ENCODE measurements around the gene CCNA1.

Gene CCNA1

DNA sequence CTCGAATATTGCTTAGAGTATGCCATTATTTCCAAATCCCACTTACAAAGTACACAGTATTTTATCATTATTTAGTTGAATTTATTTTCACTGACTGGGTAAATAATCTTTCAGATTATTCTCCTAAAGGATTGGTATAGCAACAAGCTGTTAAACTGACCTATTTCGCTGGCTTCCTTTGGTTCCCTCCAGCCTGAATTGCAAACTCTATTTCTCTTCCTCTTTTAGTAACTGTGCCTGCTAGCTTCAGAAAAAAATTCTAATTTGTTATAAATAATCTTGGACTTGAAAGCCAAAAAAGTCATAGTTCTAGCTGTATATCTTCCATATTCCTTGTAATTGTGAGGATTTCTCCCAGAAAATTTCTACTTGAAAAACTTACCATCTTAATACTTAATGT lies 15.0 kb upstream of the CCNA1 start:
- no peak overlapping the region for H3K27ac ChIP-seq
- TF ChIP-seq, protein P1, sequence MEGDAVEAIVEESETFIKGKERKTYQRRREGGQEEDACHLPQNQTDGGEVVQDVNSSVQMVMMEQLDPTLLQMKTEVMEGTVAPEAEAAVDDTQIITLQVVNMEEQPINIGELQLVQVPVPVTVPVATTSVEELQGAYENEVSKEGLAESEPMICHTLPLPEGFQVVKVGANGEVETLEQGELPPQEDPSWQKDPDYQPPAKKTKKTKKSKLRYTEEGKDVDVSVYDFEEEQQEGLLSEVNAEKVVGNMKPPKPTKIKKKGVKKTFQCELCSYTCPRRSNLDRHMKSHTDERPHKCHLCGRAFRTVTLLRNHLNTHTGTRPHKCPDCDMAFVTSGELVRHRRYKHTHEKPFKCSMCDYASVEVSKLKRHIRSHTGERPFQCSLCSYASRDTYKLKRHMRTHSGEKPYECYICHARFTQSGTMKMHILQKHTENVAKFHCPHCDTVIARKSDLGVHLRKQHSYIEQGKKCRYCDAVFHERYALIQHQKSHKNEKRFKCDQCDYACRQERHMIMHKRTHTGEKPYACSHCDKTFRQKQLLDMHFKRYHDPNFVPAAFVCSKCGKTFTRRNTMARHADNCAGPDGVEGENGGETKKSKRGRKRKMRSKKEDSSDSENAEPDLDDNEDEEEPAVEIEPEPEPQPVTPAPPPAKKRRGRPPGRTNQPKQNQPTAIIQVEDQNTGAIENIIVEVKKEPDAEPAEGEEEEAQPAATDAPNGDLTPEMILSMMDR (conservative IDR thresholded peaks at IDR 0.05): no peak
- TF ChIP-seq ZFX (IDR thresholded peaks at IDR 0.05): no peak

DNA sequence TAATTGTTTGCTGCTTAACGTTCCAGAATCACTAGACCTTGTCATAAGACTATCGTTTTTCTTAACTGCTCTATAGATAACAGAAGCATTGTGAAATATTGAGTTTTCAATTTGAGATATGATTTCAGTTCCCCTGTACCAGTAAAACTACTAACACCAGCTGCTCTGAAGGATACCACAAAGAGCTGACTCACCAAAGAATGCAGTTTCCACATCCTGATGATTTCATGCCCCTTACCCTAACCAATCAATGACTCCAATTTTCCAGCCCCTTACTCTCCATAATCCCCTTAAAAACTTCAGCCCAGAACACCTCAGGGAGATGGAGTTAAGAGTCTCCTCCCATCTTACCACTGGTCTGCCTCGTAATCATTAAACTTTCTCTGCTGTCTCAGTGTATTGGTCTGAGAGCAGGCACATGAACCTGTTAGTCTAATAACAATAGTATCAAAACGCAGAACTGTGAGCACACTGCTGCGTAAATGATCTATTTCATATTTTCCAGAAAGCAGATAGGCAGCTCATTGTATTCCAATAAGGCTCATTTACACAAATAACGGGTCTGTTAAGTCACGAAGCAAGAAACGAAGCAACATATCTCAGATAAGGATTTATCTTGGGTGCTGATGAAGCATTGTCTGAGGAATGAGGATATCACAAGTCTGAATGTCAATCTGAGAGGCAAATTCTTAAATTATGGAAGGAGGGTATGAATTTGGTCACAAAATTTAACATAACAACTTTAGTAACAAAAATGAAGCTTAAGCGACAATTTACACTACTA lies 14.1 kb upstream of the CCNA1 start:
- H3K27ac ChIP-seq: no peak overlapping the region
- TF ChIP-seq, protein P1 (conservative IDR thresholded peaks at IDR 0.05): no peak
- TF ChIP-seq ZFX (IDR thresholded peaks at IDR 0.05): no peak

DNA sequence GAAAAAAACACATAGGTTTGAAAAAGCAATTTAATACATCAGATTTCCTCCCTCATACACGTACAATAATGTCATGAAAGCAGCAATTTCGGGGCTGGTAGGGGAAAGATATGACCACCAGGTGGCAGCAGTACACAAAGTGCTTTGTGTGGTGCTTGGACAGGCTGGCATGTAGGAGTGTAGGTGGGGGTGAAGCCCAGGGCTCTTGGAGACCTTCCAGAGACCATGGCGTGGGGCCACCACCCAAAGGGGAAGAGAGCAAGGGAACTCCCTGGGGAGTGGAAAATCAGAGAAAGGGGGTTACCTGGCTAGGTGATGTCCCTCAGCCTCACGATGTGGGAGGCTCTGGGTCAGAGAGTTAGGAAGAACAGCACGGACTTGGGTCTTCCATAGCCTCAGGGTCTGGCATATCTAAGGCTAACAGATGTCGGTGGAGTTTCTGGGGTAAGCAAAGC lies 11.8 kb upstream of the CCNA1 start:
- H3K27ac ChIP-seq: no peak overlapping the region
- TF ChIP-seq, protein P1 (conservative IDR thresholded peaks at IDR 0.05): peak; percentile 91
- TF ChIP-seq ZFX (IDR thresholded peaks at IDR 0.05): no peak

DNA sequence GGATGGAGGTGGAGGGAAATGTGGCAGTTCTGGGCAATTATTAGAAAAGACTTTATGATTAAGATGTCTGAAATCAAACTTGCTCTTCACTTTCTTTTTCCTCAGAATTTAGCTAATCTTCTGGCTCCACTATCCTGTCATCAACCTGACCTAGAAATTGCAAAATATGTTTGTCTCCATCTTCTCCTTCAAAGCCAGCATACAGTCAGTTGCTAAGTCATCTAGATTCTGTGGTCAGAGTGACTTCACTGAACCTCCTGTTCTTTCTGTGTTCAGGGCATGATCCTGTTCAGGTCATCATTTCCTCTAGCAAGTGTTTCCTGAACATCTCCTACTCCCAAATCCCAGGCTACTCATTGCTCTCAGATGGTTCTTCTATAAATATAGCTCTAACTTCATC lies 10.8 kb upstream of the CCNA1 start:
- TF ChIP-seq, protein P1 (conservative IDR thresholded peaks at IDR 0.05): no peak
- TF ChIP-seq ZFX (IDR thresholded peaks at IDR 0.05): no peak
- no peak overlapping the region for H3K27ac ChIP-seq

DNA sequence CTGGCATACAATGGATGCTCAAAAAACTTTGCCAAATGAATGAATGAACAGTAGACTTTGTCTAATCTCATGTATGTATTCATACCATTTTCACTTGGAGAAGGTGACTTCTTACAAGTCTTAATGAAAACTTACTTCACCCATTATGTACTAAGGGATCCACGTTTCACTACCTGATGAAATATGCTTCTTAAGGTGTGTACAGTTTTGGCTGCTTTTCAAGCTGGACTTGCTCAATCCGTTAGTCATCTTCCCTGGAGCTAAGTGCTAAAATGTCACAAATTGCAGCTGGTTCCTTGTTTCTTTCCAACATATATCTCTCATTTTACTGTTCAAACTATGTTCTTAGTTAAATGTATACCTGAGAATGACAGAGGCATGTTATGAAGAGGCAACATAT lies 4.2 kb upstream of the CCNA1 start:
- TF ChIP-seq, protein P1 (conservative IDR thresholded peaks at IDR 0.05): no peak
- TF ChIP-seq ZFX (IDR thresholded peaks at IDR 0.05): no peak
- H3K27ac ChIP-seq: no peak overlapping the region

DNA sequence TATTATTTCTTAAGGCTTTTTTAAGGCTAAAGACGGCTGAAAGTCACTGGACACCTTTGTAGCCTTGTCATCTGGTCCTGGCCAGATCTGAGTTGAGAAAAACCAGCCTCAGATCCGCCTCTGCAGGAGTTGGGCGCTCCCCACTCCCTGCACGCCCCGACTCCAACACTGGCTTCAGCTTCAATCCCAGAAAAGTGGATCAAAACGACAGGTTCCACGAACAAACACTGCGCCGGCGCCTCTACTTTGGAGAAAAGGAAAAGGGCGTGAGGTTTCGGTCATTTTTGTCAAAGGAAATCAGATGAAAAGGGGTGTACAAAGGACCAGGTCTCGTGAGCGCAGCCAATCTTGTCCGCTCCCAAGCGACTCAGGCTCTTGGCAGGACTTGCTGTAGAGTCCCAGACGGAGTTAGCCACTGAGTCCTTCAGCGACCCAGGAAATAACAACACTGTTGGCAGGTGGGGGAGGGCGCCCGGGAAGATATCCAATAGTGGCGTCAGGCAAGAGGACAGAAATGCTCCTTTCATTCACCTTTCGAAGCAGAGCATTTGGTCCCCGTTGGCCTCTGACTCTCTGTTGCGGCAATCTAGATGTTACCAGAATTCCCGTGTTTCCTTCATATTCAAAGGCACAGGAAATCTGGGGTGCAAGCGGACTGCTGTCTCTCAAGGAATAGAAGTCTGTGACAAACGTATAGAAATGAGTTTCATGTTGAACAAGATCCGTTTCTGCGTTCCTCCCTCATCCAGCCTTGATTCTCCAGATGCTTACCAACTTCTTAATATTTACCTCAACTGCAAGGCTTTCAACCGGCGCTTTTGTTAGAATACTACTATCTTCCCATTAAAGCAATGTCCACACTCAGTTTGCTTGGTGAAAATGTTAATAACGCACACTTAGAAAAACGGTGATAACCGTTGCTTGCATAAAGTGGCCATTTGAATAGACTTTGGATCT lies 1.8 kb upstream of the CCNA1 start:
- no peak overlapping the region for H3K27ac ChIP-seq
- no peak for TF ChIP-seq ZFX (IDR thresholded peaks at IDR 0.05)
- TF ChIP-seq, protein P1 (conservative IDR thresholded peaks at IDR 0.05): no peak
